ENCODE data around the gene CEACAM16. TPM values are rescaled to one million over a fixed set of nuclear protein-coding genes. Genes with fewer than 3 reads are reported as not detected.

The CEACAM16 gene
- total RNA-seq, result under 0.01 TPM in 1 of 2 replicates, not detected in the other

GRCh38 chr19:44698492-44699201 is at the start of gene CEACAM16:
Gene CEACAM16, plus strand, starts transcription at chr19:44699151. Its CDS starts 2,306 bp downstream, at chr19:44701457.

DNA sequence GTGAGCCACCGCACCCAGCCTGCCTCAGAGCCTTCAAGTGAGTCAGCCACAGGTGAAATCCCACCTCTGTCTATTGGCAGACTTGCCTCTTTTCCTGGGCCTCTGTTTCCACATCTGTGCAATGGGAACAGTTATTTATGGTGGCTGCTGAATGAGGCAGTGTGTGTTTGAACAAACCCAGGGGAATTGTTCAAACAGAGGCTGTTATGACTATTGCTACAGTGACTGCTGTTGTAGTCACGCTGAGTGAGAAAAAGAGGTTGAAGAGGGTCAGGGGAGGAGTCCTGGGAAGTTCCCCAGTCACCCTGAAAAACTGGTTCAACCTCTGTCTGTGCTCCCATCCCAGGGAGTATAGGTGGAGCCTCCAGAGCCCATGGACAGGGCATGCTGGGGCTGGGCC is 27.6 kb upstream of the CEACAM16 start, which contains the start of gene CEACAM19:
Gene CEACAM19 (plus strand): TSS at position 83 of the 400 bp plus-strand sequence. CDS start 450 bp downstream, outside the sequence.

GRCh38 chr19:44748426-44749254 is 49.7 kb downstream of the CEACAM16 start, which contains the start of gene BCL3:
Gene BCL3, plus strand, starts transcription at chr19:44748708. Its CDS starts 83 bp downstream, at chr19:44748791.

Other genes with a start within 250 kb of the CEACAM16 start
- gene ZNF180, start 198.6 kb upstream of the CEACAM16 start, total RNA-seq, result 5.8 and 7.3 TPM in 2 replicates
- not detected in 2 replicates for gene CEACAM20, start 169.5 kb upstream of the CEACAM16 start, total RNA-seq
- gene IGSF23, start 85.6 kb upstream of the CEACAM16 start, total RNA-seq, result 0.19 and 0.28 TPM in 2 replicates
- gene PVR, start 55.2 kb upstream of the CEACAM16 start, total RNA-seq, result 127 and 142 TPM in 2 replicates
- gene CEACAM19, start 27.7 kb upstream of the CEACAM16 start, total RNA-seq, result 1.1 and 1.3 TPM in 2 replicates
- 2.5 and 4.8 TPM in 2 replicates for gene BCL3, start 49.6 kb downstream of the CEACAM16 start, total RNA-seq
- under 0.01 TPM in 2 replicates for gene CBLC, start 78.7 kb downstream of the CEACAM16 start, total RNA-seq
- 5.4 and 8.2 TPM in 2 replicates for gene BCAM, start 110.0 kb downstream of the CEACAM16 start, total RNA-seq
- 60.9 and 65.0 TPM in 2 replicates for gene NECTIN2, start 147.1 kb downstream of the CEACAM16 start, total RNA-seq
- 36.9 and 94.9 TPM in 2 replicates for gene TOMM40, start 192.1 kb downstream of the CEACAM16 start, total RNA-seq
- 9.0 and 20.6 TPM in 2 replicates for gene APOE, start 206.6 kb downstream of the CEACAM16 start, total RNA-seq
- 1.3 and 3.4 TPM in 2 replicates for gene APOC1, start 215.5 kb downstream of the CEACAM16 start, total RNA-seq
- not detected in 2 replicates for gene APOC4, start 243.1 kb downstream of the CEACAM16 start, total RNA-seq
- gene APOC2, start 246.9 kb downstream of the CEACAM16 start, total RNA-seq, result not detected in 2 replicates

All from regular cardiac myocyte (primary cell).